Measurements from ENCODE around the gene ASB5. TPM values are rescaled to one million over a fixed set of nuclear protein-coding genes. Genes with fewer than 3 reads are reported as not detected.

Gene ASB5
- total and polyA plus RNA-seq, 2 of the 8 experiments (the other 6 are each of a cell fraction or from before 2014, with no cell fraction given), result 0.02 TPM; not detected in 1

DNA sequence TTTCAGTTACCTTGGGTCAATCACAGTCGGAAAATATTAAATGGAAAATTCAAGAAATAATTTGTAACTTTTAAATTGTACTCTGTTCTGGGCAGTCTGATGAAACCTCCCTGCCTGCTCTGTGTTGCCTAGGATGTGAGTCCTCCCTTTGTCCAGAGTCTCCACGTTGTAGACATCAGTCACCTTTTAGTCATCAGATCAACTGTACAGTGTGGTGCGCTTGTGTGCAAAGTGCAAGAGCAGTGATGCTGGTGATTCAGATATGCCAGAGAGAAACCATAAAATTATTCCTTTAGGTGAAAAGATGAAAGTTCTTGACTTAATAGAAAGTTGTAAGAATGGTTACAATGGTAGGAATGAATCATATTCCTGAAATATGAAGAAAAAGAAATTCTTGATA, 75.1 kb downstream of the ASB5 start:
- FAIRE-seq (no peak), DNase-seq (ENCODE audit: low read depth in 1 of 2, low spot score in 2 of 2) (no peak)
- no peak overlapping the region for H3K14ac ChIP-seq (ENCODE audit: insufficient read length)
- no peak overlapping the region for H3K23ac ChIP-seq (ENCODE audit: insufficient read length)
- H4K20me1 ChIP-seq (replicated peaks in 1 of 2; ENCODE audit: control insufficient read depth in 1 of 2, insufficient read depth in 2 of 2, low read length in 2 of 2), result no peaks in the 10 kb centered on the region
- no peak overlapping the region for H3K9ac ChIP-seq (replicated peaks in 1 of 4; ENCODE audit: extremely low read depth in 1 of 4, low read depth in 3 of 4, low read length in 3 of 4)
- peaks cover 0 to 10% (median 1%) of the 10 kb centered on the region in 4 experiments; a peak in 4 of 7 replicates for H3K4me1 ChIP-seq (replicated peaks in 1 of 4; ENCODE audit: control insufficient read depth in 3 of 4, insufficient read depth in 4 of 4, low read length in 3 of 4)
- no peak overlapping the region for H2BK120ac ChIP-seq (replicated peaks; ENCODE audit: low read depth, low read length)
- H4K8ac ChIP-seq (ENCODE audit: extremely low read depth, insufficient read depth, low read length), result no peak overlapping the region
- H3K36me3 ChIP-seq (ENCODE audit: control insufficient read depth in 2 of 4, insufficient read depth in 4 of 4, low read length in 3 of 4), result no peaks in the 10 kb centered on the region
- no peak overlapping the region for H3K4ac ChIP-seq (replicated peaks; ENCODE audit: insufficient read length, low read depth, low read length)
- no peak overlapping the region for H2AFZ ChIP-seq (ENCODE audit: low read length)
- H3K79me1 ChIP-seq (ENCODE audit: low read depth, low read length), result no peaks in the 10 kb centered on the region
- WGBS, 2 experiments (ENCODE audit: extremely low coverage in 1 of 2, insufficient coverage in 1 of 2, insufficient read length in 1 of 2, insufficient replicate concordance in 2 of 2, low coverage in 1 of 2, low lambda C conversion rate in 2 of 2, missing lambda C conversion rate in 1 of 2), result 86% methylated on average over 3 of the region's 3 CpGs; no CpG with 5 or more reads in 1 of the 2 experiments
- H3K27me3 ChIP-seq (replicated peaks in 1 of 4; ENCODE audit: control insufficient read depth in 3 of 4, extremely low read depth in 1 of 4, insufficient read depth in 3 of 4, low read length in 3 of 4), result no peaks in the 10 kb centered on the region
- no peaks in the 10 kb centered on the region for H3K9me3 ChIP-seq (ENCODE audit: insufficient read depth in 2 of 2, low read depth in 1 of 2, low read length in 1 of 2)
- H3K56ac ChIP-seq (replicated peaks; ENCODE audit: insufficient read length, low read depth, low read length), result no peak overlapping the region
- ChIA-PET CTCF (ENCODE audit: partially characterized antibody) (no interaction called here), POLR2A (ENCODE audit: partially characterized antibody) (no interaction called here)
- no peak overlapping the region for H2BK5ac ChIP-seq (ENCODE audit: low read depth, low read length)
- no peak overlapping the region for H3K4me3 ChIP-seq (ENCODE audit: extremely low read depth in 1 of 4, insufficient read depth in 2 of 4, low read depth in 3 of 4, low read length in 4 of 4)
- H3K27ac ChIP-seq (ENCODE audit: low read depth, low read length), result no peak overlapping the region
- H2BK15ac ChIP-seq (ENCODE audit: low read length), result no peak overlapping the region
- H2BK12ac ChIP-seq (ENCODE audit: low read depth, low read length), result no peak overlapping the region
- H3K23me2 ChIP-seq (ENCODE audit: low read depth, low read length), result peaks cover 2% of the 10 kb centered on the region; the same call in 1 of the 2 replicates
- no peak overlapping the region for H3K4me2 ChIP-seq (ENCODE audit: insufficient read depth in 1 of 2, low read depth in 2 of 2, low read length in 2 of 2)
- H2AK5ac ChIP-seq (ENCODE audit: low read depth, low read length), result no peak overlapping the region
- no peaks in the 10 kb centered on the region for H3K79me2 ChIP-seq (ENCODE audit: control insufficient read depth in 1 of 2, insufficient read depth in 2 of 2, low read length in 2 of 2)
- no peak overlapping the region for H4K5ac ChIP-seq (ENCODE audit: insufficient read length, low read depth, low read length)
- no peak overlapping the region for H3K18ac ChIP-seq (ENCODE audit: extremely low read depth, low read length)
- H2BK20ac ChIP-seq (ENCODE audit: low read length), result no peak overlapping the region
- H4K91ac ChIP-seq (replicated peaks; ENCODE audit: insufficient read length, low read length), result no peak overlapping the region
- TF ChIP-seq RNF2 (IDR thresholded peaks at IDR 0.05; ENCODE audit: borderline replicate concordance, low read depth, low read length, missing control alignments, poor library complexity, severe bottlenecking) (no peak), KDM4A (IDR thresholded peaks at IDR 0.05; ENCODE audit: low read depth, low read length, severe bottlenecking) (no peak), TAF1 (IDR thresholded peaks at IDR 0.05; ENCODE audit: low read depth, low read length) (no peak), CEBPB (IDR thresholded peaks at IDR 0.05; ENCODE audit: low read depth, low read length) (no peak), RFX5 (IDR thresholded peaks at IDR 0.05; ENCODE audit: borderline replicate concordance, low read depth, low read length) (no peak)
- TF ChIP-seq, protein P1, sequence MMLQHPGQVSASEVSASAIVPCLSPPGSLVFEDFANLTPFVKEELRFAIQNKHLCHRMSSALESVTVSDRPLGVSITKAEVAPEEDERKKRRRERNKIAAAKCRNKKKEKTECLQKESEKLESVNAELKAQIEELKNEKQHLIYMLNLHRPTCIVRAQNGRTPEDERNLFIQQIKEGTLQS (IDR thresholded peaks at IDR 0.05; ENCODE audit: insufficient read depth, low read depth, low read length), result no peak
- TF ChIP-seq, protein P2, sequence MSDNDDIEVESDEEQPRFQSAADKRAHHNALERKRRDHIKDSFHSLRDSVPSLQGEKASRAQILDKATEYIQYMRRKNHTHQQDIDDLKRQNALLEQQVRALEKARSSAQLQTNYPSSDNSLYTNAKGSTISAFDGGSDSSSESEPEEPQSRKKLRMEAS (IDR thresholded peaks at IDR 0.05), result no peak

Data from H1 (cell line).